HG02642 (cell line): Measurements from ENCODE around the gene MAU2.

Experiments
- ATAC-seq: cut with Tn5 transposase; IDR thresholded peaks from one replicate; pipeline ENCODE4 v1.9.1; 2021; ENCODE audit warnings: mild to moderate bottlenecking; ENCODE audit not compliant: unreplicated experiment, poor library complexity

MAU2 gene

DNA sequence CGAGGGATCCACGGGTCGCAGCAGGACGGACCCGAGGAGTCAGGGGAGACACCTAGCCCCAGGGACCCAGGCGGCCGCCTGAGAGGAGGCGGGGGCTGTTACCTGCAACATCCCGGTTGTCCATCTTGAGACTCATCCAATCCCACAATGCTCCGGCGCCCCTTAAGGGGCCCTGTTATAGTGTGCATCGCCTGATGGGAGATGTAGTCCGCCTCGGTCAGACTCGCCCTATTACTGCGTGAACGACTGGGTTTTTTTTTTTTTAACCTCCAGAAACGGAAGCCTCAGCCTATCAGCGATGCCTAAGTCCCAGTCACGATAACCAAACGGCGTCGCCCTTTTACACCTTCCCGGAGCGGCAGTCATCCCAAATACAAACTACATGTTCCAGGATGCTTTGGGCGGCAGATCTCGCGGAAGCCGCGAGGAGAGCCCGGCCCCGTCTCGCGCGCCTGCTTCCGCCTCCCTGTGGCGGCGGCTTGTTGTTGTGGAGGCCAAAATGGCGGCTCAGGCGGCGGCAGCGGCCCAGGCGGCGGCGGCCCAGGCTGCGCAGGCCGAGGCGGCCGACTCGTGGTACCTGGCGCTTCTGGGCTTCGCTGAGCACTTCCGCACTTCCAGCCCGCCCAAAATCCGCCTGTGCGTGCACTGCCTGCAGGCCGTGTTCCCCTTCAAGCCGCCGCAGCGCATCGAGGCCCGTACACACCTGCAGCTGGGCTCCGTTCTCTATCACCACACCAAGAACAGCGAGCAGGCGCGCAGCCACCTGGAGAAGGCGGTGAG lies at the start of gene MAU2, which contains the start of gene SUGP1:
MAU2 (plus strand) TSS at position 469 of the 780 bp plus-strand sequence; CDS start at position 500, 31 bp downstream.
SUGP1 (minus strand) TSS at position 149 of the 780 bp plus-strand sequence; CDS start at position 136, 13 bp downstream.
- peak; percentile 92 for ATAC-seq

- ATAC-seq = no peak
Measured at GRCh38 chr19:19271828-19272599, 48.6 kb upstream of the MAU2 start.

DNA sequence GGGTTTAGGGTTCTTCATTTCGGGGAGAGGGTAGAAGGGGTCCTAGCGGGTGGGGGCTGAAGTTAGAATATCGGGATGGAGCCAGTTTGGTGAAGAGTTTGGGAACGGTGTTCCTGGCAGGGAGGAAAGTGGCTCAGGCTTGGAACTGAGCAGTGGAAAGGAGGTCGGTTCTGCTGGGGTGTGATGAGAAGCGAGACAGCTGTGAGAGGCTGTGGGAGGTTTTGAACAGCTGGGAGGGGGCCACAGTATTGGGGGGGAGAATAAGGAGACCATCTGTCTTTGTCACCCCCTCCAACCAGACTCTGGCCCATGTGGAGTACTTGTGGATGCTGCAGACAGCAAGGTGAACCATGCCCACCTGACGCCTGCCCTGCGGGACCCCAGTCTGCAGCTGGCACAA lies 46.5 kb upstream of the MAU2 start:
- no peak for ATAC-seq

DNA sequence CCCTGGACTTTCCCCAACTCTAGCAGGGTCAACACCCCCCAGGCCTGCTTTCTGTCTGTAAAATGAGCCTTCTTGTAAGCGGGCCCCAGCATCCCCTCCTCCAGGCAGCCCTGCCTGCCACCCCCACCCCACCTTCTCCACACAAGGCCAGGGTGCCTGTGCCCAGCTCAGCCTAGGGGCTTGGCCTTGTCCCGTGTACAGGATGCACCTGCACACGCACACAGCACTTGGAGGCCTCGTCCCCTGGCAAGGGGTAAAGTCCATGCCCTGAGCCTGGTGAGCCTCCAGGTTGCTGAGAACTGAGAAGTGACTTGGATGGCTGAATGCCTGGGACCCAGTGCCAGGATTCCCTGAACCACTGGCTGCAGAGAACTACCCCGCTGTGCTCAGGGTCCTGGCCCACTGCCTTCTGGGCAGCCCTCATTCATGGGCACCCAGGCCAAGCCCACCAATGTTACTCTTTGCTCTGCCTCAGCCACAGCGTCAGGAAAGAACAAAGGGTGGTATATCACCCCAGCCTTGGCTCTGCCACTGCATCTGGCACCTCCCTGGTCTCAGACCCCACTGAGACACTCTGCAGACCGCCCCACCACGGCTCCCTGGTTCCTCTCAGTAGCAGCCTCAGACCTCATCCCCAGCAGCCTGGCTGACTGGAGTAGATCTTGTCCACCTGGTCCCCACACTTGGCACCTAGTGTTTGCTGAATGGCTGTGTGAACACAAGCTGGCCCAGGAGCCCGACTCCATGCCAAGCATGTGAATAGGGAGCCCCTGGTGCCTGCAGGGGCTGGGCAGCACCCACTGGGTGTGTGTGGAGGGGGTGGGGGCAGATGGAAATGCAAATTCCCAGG lies 45.7 kb upstream of the MAU2 start:
- ATAC-seq = no peak

DNA sequence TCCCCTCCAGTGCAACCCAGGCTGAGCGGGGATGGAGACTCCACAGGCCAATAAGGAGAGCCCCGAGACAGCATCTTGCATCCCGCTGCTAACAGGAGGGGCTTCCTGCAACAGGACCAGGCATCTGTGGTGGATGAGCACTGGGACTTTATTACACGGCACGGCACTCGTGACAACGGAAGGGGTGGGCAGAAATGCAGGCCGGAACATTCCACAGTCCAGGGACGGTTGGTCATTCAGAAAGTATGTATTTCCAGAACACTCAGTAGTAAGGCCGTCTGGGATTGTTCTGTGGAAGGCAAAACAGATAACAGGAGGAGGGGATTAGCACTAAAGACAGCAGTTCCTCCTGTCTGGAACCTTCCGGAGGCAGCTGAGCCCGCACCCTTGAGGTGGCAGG lies 44.2 kb upstream of the MAU2 start:
- no peak for ATAC-seq

DNA sequence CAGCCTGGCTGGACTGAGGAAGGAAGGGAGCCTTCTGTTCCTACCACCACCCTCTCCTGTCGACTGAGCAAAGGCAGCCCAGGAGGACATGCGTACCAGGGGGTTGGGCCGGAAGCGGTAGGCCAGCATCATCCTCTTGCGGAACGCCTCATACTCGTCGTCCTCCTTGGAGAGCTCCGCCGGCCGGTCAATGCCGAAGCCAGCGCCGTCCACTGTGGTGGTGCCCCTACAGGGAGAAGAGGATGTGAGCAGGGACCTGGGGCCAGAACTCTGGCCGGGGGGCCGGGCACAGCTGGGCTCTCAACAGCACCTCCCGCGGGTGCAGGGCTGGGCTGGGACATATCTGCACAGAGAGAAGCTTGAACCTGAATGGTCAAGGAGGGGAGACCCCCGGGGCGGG lies 43.8 kb upstream of the MAU2 start:
- no peak for ATAC-seq

- no peak for ATAC-seq
Measured at GRCh38 chr19:19278315-19278714, 42.3 kb upstream of the MAU2 start.

- ATAC-seq = no peak
Measured at GRCh38 chr19:19279062-19279612, 41.5 kb upstream of the MAU2 start.

- no peak for ATAC-seq
Measured at GRCh38 chr19:19279853-19280252, 40.8 kb upstream of the MAU2 start.

GRCh38 chr19:19280561-19280960 lies 40.1 kb upstream of the MAU2 start:
- ATAC-seq = no peak

GRCh38 chr19:19285686-19286085 lies 34.9 kb upstream of the MAU2 start:
- no peak for ATAC-seq

DNA sequence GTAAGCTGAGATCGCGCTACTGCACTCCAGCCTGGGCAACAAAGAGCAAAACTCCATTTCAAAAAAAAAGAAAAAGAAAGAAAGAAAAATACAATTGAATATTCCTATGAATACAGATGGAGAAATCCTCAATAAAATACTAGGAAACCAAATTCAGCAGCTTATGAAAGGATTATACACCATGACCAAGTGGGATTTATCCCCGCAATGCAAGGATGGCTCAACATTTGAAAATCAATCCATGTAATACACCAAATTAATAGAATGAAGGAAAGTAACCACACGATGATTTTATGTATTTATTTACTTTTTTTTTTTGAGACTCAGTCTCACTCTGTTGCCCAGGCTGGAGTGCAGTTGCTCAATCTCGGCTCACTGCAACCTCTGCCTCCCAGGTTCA lies 28.0 kb upstream of the MAU2 start:
- no peak for ATAC-seq

- no peak for ATAC-seq
Measured at GRCh38 chr19:19294914-19295313, 25.7 kb upstream of the MAU2 start.

- no peak for ATAC-seq
Measured at GRCh38 chr19:19296953-19297689, 23.5 kb upstream of the MAU2 start.

DNA sequence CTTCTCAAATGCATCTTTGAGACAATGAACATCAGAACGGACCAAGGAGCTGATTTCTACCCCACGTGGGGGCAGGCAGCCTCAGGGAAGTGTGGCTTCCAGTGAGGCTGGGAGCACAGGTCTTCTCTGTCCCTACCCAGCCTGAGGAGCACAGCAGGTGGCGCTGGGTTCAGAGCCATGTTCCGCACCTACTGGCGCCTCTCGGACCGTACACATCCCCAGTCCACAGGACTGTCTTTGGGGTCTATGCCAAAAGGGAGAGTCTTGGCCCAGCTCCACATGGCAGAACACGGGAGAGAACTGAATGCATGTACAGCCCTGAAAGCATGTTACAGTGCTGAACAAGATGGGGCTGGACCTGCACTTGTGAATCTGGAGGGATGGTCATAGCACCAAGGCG lies 22.9 kb upstream of the MAU2 start:
- ATAC-seq = no peak

- no peak for ATAC-seq
Measured at GRCh38 chr19:19300613-19301012, 20.0 kb upstream of the MAU2 start.

GRCh38 chr19:19303411-19303810 lies 17.2 kb upstream of the MAU2 start:
- ATAC-seq = no peak

DNA sequence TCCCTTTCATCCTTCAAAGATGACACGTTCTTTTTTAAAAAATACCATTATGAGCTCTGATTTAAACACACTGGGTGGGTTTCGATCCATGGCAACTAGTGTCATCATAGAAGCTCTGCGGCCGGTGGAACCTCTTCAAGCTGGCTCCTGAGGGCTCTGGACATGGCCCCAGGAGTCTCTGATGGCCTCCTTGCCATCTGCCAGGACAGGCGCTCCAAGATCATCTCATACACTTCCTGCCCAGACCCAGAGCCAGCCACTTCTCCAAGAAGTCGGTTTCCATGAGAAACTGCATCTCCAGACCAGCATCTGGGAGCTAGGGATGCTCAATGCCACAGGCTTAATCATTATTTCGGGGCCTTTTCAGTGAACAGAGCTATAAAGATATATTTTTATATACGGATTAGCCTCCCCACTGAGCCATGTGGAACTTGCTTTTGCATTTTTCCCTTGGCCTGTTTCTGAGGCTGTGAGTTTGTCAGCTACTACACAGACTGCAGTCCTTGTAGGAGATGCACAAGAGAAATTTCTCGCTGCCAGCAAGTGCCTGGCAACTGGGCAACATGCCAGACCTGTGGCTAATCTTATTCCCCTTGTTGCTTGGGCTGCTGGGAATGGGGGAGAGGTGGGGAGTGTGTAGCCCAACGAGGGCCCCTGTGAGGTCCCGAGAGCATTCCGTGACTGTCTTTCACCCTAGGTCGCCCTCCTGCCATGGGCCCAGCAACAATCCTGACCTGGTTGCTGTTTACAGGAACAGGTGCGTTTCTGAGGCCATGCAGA lies 16.3 kb upstream of the MAU2 start:
- no peak for ATAC-seq

DNA sequence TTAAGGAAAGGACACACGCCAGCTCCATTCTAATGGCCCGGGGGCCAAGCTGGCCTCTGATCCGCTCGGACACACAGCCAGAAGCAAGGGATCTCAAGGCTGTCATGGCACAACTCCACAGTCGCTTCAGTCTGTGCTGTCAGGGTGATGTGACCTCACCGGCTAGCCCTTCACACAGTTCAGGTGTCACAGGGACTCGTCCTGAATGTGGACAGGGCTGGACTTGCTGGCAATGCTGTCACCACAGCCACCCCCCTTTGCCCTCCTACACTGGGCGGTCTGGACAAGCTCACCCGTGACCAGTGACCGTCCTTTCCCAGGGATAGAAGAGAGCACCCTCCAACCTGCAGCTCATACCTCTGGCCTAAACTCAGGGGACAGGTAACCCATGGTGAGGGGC lies 15.6 kb upstream of the MAU2 start:
- no peak for ATAC-seq
